Neural cell (in vitro differentiated cells): Measurements from ENCODE around the gene TNFRSF14. TPM values are rescaled to one million over a fixed set of nuclear protein-coding genes. Genes with fewer than 3 reads are reported as not detected.

Source experiments
- H2AFZ ChIP-seq: fragments of 200-600, 300-800 bp; sonication (generic), shearing (Covaris generic); 2 replicates; pipeline ENCODE4 v1.6.0; 2014; ENCODE audit warnings: low read depth, mild to moderate bottlenecking, antibody characterized with exemption, low read length, moderate library complexity
- H3F3A ChIP-seq: fragments of 200-600 bp; shearing (Covaris generic); 2 replicates; pipeline ENCODE4 v1.6.1; 2016; ENCODE audit warnings: mild to moderate bottlenecking, moderate library complexity, mixed read lengths, antibody characterized with exemption, low read length; ENCODE audit not compliant: insufficient read depth, poor library complexity, severe bottlenecking
- H3K27ac ChIP-seq: fragments of 200-600, 300-800 bp; sonication (generic), shearing (Covaris generic); 2 replicates; pipeline ENCODE4 v1.5.1; 2014; ENCODE audit warnings: mild to moderate bottlenecking, low read length, moderate library complexity
- H3K27me3 ChIP-seq: fragments of 300-800, 200-600 bp; sonication (generic), shearing (Covaris generic); 2 replicates; pipeline ENCODE4 v1.6.0; 2014; ENCODE audit warnings: mild to moderate bottlenecking, low read depth, low read length, moderate library complexity; ENCODE audit not compliant: insufficient read depth
- H3K36me3 ChIP-seq: fragments of 300-800, 200-600 bp; sonication (generic), shearing (Covaris generic); 2 replicates; pipeline ENCODE4 v1.5.1; 2014; ENCODE audit warnings: mild to moderate bottlenecking, antibody characterized with exemption, low read length, moderate library complexity; ENCODE audit not compliant: insufficient read depth
- H3K4me2 ChIP-seq: fragments of 300-800, 200-600 bp; sonication (generic), shearing (Covaris generic); 2 replicates; pipeline ENCODE4 v1.6.0; 2014; ENCODE audit warnings: mild to moderate bottlenecking, low read length
- H3K4me3 ChIP-seq: fragments of 300-800, 200-600 bp; sonication (generic), shearing (Covaris generic); 2 replicates; pipeline ENCODE4 v1.5.1; 2014; ENCODE audit warnings: mild to moderate bottlenecking, low read length, moderate library complexity
- H3K79me2 ChIP-seq: fragments of 200-600 bp; shearing (Covaris generic); replicated peaks from 2 replicates; pipeline ENCODE4 v1.6.0; 2014; ENCODE audit warnings: mild to moderate bottlenecking, low read length, moderate library complexity; ENCODE audit not compliant: insufficient read depth
- H3K9ac ChIP-seq: fragments of 300-800, 200-600 bp; sonication (generic), shearing (Covaris generic); 2 replicates; pipeline ENCODE4 v1.6.1; 2016; ENCODE audit warnings: mild to moderate bottlenecking, low read length, mixed read lengths
- H3K9me2 ChIP-seq: fragments of 200-600 bp; shearing (Covaris generic); 2 replicates; pipeline ENCODE4 v1.6.1; 2016; ENCODE audit warnings: mild to moderate bottlenecking, low read length, mixed read lengths; ENCODE audit not compliant: insufficient read depth
- H3K9me3 ChIP-seq: fragments of 200-600, 300-800 bp; sonication (generic), shearing (Covaris generic); 2 replicates; pipeline ENCODE4 v1.6.1; 2016; ENCODE audit warnings: mild to moderate bottlenecking, mixed run types, low read length, moderate library complexity, mixed read lengths
- H4K20me1 ChIP-seq: fragments of 200-600 bp; shearing (Covaris generic); 2 replicates; pipeline ENCODE4 v1.6.1; 2016; ENCODE audit warnings: mild to moderate bottlenecking, mixed run types; ENCODE audit not compliant: insufficient read depth
- EP300 ChIP-seq: fragments of 450-650 bp; conservative IDR thresholded peaks from 2 replicates; pipeline ENCODE4 v1.6.1; 2014; ENCODE audit warnings: antibody characterized with exemption, mild to moderate bottlenecking, moderate library complexity; ENCODE audit not compliant: poor library complexity, severe bottlenecking
- EZH2 ChIP-seq: fragments of 200-600, 300-800 bp; shearing (Covaris generic), sonication (generic); IDR thresholded peaks from 2 replicates; pipeline ENCODE4 v1.6.1; 2014; ENCODE audit warnings: antibody characterized with exemption, low read length, borderline replicate concordance, mild to moderate bottlenecking; ENCODE audit not compliant: insufficient read depth, poor library complexity, severe bottlenecking
- MXI1 ChIP-seq: fragments of 450-650 bp; conservative IDR thresholded peaks from 2 replicates; pipeline ENCODE4 v1.6.1; 2014; ENCODE audit warnings: antibody characterized with exemption, mild to moderate bottlenecking; ENCODE audit not compliant: poor library complexity, severe bottlenecking
- POLR2AphosphoS5 ChIP-seq: IDR thresholded peaks from 2 replicates; pipeline ENCODE4 v1.6.1; 2012
- RAD21 ChIP-seq: fragments of 450-650 bp; conservative IDR thresholded peaks from 2 replicates; pipeline ENCODE4 v1.6.1; 2014; ENCODE audit warnings: antibody characterized with exemption, mild to moderate bottlenecking, moderate library complexity
- SMC3 ChIP-seq: fragments of 450-650 bp; conservative IDR thresholded peaks from 2 replicates; pipeline ENCODE4 v1.6.1; 2014; ENCODE audit warnings: antibody characterized with exemption, mild to moderate bottlenecking, moderate library complexity; ENCODE audit not compliant: poor library complexity
- TAF1 ChIP-seq: IDR thresholded peaks from 2 replicates; pipeline ENCODE4 v1.6.1; 2012; ENCODE audit warnings: low read depth
- polyA plus RNA-seq: library from polyadenylated mRNA; depleted of rRNA; stranded (reverse); fragments of >200 nt; gene quantifications from 2 replicates; pipeline ENCODE4 v1.2.3, GENCODE V29; 2014
- TF ChIP-seq, protein P1 (sequence below): fragments of 450-650 bp; IDR thresholded peaks from 2 replicates; pipeline ENCODE4 v1.5.1; 2014; ENCODE audit warnings: antibody characterized with exemption, mild to moderate bottlenecking, moderate library complexity; ENCODE audit not compliant: poor library complexity, severe bottlenecking
- TF ChIP-seq, protein P2 (sequence below): IDR thresholded peaks from 2 replicates; pipeline ENCODE4 v1.6.1; 2012; ENCODE audit warnings: borderline replicate concordance

The TNFRSF14 gene
- polyA plus RNA-seq, 1 donor from 2014 or later, result 1.1 TPM

DNA sequence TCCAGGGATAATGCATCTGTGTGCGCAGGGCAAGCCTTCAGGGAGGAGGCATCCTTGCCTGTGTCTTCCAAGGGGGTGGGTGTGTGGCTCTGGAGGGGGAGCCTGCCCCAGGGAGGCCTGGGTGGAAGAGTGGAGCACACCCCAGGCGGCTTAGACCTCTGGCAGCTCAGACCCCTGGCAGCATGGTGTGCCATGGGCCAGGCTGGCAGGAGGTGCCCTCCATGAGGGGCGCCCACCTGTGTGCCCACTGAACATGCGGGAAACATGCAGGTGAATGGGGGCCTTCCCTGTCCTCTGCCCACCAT lies 28.7 kb upstream of the TNFRSF14 start:
- Histone ChIP-seq H3K4me3 (no peak overlapping the region), H3K9ac (no peak overlapping the region), H3F3A (no peaks in the 10 kb centered on the region)

DNA sequence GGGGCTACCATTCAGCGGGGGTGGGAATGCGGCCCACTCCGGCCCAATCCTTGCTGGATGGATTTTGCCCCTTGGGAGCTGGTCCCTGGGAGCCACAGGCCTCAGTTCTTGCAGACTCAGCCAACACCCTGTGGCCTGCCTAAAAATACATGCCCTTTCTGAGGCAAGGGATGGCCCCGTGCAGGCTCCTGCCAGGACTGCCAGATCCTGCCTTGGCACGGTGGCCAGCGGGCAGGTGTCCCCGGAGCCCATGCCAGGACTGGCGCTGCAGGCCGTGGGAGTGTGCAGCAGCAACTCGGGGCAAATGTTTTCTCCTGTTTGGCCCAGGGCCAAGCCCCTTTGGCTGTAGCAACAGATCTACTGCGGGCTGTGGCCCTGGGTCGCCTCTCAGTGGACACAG lies 28.2 kb upstream of the TNFRSF14 start:
- Histone ChIP-seq H3K4me3 (no peak overlapping the region), H3K9me3 (no peaks in the 10 kb centered on the region), H3K4me2 (no peak overlapping the region), H3K27me3 (no peaks in the 10 kb centered on the region), H2AFZ (no peak overlapping the region), H3K27ac (no peak overlapping the region), H3F3A (no peaks in the 10 kb centered on the region), H3K79me2 (peaks cover 44% of the 10 kb centered on the region), H4K20me1 (peaks cover 10% of the 10 kb centered on the region), H3K9me2 (no peaks in the 10 kb centered on the region), H3K36me3 (no peaks in the 10 kb centered on the region), H3K9ac (no peak overlapping the region)
- no peak for TF ChIP-seq EZH2
- TF ChIP-seq POLR2AphosphoS5, result no peak
- TF ChIP-seq TAF1, result no peak
- TF ChIP-seq MXI1, result no peak

More for the DNA sequence above, 28.7 kb upstream of the TNFRSF14 start:
- TF ChIP-seq RAD21, result no peak
- TF ChIP-seq, protein P1, sequence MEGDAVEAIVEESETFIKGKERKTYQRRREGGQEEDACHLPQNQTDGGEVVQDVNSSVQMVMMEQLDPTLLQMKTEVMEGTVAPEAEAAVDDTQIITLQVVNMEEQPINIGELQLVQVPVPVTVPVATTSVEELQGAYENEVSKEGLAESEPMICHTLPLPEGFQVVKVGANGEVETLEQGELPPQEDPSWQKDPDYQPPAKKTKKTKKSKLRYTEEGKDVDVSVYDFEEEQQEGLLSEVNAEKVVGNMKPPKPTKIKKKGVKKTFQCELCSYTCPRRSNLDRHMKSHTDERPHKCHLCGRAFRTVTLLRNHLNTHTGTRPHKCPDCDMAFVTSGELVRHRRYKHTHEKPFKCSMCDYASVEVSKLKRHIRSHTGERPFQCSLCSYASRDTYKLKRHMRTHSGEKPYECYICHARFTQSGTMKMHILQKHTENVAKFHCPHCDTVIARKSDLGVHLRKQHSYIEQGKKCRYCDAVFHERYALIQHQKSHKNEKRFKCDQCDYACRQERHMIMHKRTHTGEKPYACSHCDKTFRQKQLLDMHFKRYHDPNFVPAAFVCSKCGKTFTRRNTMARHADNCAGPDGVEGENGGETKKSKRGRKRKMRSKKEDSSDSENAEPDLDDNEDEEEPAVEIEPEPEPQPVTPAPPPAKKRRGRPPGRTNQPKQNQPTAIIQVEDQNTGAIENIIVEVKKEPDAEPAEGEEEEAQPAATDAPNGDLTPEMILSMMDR, result no peak
- TF ChIP-seq POLR2AphosphoS5, result no peak
- no peak for TF ChIP-seq SMC3
- TF ChIP-seq EZH2, result no peak
- TF ChIP-seq, protein P2, sequence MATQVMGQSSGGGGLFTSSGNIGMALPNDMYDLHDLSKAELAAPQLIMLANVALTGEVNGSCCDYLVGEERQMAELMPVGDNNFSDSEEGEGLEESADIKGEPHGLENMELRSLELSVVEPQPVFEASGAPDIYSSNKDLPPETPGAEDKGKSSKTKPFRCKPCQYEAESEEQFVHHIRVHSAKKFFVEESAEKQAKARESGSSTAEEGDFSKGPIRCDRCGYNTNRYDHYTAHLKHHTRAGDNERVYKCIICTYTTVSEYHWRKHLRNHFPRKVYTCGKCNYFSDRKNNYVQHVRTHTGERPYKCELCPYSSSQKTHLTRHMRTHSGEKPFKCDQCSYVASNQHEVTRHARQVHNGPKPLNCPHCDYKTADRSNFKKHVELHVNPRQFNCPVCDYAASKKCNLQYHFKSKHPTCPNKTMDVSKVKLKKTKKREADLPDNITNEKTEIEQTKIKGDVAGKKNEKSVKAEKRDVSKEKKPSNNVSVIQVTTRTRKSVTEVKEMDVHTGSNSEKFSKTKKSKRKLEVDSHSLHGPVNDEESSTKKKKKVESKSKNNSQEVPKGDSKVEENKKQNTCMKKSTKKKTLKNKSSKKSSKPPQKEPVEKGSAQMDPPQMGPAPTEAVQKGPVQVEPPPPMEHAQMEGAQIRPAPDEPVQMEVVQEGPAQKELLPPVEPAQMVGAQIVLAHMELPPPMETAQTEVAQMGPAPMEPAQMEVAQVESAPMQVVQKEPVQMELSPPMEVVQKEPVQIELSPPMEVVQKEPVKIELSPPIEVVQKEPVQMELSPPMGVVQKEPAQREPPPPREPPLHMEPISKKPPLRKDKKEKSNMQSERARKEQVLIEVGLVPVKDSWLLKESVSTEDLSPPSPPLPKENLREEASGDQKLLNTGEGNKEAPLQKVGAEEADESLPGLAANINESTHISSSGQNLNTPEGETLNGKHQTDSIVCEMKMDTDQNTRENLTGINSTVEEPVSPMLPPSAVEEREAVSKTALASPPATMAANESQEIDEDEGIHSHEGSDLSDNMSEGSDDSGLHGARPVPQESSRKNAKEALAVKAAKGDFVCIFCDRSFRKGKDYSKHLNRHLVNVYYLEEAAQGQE, result no peak
- no peak for TF ChIP-seq EP300
- no peak for TF ChIP-seq TAF1
- Histone ChIP-seq H3K79me2 (peaks cover 49% of the 10 kb centered on the region), H3K9me3 (no peaks in the 10 kb centered on the region), H4K20me1 (peaks cover 10% of the 10 kb centered on the region), H3K4me2 (no peak overlapping the region), H3K27me3 (no peaks in the 10 kb centered on the region), H3K27ac (no peak overlapping the region), H3K9me2 (no peaks in the 10 kb centered on the region), H3K36me3 (no peaks in the 10 kb centered on the region), H2AFZ (no peak overlapping the region)

DNA sequence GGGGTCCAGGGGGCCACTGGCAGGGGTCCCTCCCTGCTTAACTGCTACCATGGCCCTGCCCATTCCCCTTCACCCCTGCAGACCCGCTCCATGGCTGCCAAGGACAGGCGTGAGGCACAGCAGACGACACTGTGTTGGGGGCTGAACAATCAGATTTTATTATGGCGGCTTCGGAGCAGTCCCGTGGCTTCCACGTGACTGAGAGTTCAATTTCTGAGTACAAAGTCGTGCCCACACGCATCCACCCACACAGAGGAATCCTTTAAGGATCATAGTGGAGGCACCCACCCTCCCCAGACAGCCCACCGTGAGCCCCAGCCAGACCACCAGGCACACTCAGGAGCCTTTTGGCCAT lies 27.6 kb upstream of the TNFRSF14 start:
- peak overlapping the region; percentile 58 for H3K4me3 ChIP-seq
- H4K20me1 ChIP-seq, result peaks cover 9% of the 10 kb centered on the region
- no peak overlapping the region for H3K27ac ChIP-seq
- H3K36me3 ChIP-seq, result no peaks in the 10 kb centered on the region
- H3K9me3 ChIP-seq, result no peaks in the 10 kb centered on the region
- H3F3A ChIP-seq, result no peaks in the 10 kb centered on the region
- H3K9ac ChIP-seq, result peak overlapping the region; percentile 27
- H3K79me2 ChIP-seq, result peaks cover 38% of the 10 kb centered on the region
- TF ChIP-seq, protein P2, result no peak
- TF ChIP-seq, protein P1, result no peak
- TF ChIP-seq RAD21 (no peak), POLR2AphosphoS5 (no peak), SMC3 (no peak), EZH2 (no peak), MXI1 (no peak), TAF1 (no peak), EP300 (no peak)
- no peak overlapping the region for H2AFZ ChIP-seq
- no peaks in the 10 kb centered on the region for H3K9me2 ChIP-seq
- no peak overlapping the region for H3K4me2 ChIP-seq
- H3K27me3 ChIP-seq, result no peaks in the 10 kb centered on the region
